Measurements from ENCODE around the gene ATP2C2.
"Not testable (repeated sequence)": the region's sequence is repeated elsewhere in the genome, so short reads cannot be mapped to it uniquely, and the experiment has no call there.

Gene ATP2C2

DNA sequence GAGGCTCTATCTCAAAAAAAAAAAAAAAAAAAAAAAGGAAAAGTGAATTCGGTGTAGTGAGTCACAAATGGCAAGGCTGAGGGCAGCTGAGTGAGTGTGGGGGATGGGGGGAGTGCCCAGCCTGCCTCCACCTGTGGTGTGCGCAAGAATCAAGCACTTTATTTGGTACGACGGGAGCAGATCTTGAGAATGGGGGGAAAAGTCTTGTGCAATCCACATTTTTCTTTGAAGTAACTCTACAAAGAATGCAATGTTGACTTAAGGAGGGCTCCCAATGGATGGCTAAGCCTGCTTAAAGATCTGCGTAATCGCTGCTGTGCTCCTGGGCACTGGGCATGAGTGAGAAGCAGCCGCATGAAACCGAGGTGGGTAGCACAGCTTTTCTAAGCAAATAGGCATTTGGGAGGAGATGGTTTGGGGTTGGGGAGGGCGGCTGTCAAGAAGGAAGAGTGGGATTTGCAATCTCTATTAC is 28.2 kb downstream of the ATP2C2 start:
- no peak for DNase-seq (ENCODE audit: low read depth in 2 of 2)

GRCh38 chr16:84397090-84397489 is 28.8 kb downstream of the ATP2C2 start:
- no peak for DNase-seq (ENCODE audit: low read depth in 2 of 2)

DNA sequence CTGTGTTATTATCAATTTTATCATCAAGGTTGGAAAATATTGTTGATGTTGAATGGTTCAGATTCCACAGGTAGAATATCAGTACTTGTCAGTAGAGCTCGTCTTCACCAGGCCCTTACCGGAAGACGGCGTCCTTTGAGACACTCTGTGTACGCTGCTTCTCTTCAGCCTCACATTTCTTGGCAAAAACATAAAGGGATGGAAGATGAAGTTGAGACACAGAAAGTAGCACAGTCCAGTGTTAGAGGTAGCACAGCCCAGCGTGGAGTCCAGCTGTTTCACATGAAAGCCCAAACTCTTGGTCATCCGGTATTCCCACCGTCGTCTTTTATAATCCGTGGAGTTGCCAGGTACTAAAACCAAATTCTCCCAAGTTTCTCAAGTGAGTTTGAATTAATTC is 30.4 kb downstream of the ATP2C2 start:
- no peak for DNase-seq (ENCODE audit: low read depth in 2 of 2)

DNA sequence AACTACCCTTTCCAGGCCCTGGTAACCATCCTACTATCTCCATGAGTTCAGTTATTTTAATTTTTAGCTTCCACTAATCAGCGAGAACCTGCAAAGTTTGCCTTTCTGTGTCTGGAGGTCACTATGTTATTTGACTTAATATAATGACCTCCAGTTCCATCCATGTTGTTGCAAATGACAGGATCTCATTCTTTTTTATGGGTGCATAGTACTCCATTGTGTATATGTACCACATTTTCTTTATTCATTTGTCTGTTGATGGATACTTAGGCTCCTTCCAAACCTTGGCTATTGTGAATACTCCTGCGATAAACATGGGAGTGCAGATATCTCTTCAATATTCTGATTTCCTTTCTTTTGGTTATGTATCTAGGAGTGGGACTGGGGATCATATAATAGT is 31.6 kb downstream of the ATP2C2 start:
- not testable (repeated sequence) for DNase-seq (ENCODE audit: low read depth in 2 of 2)

GRCh38 chr16:84403435-84403834 is 35.1 kb downstream of the ATP2C2 start:
- not testable (repeated sequence) for DNase-seq (ENCODE audit: low read depth in 2 of 2)

- no peak for DNase-seq (ENCODE audit: low read depth in 2 of 2)
Observed at GRCh38 chr16:84404324-84404723, 36.0 kb downstream of the ATP2C2 start.

DNA sequence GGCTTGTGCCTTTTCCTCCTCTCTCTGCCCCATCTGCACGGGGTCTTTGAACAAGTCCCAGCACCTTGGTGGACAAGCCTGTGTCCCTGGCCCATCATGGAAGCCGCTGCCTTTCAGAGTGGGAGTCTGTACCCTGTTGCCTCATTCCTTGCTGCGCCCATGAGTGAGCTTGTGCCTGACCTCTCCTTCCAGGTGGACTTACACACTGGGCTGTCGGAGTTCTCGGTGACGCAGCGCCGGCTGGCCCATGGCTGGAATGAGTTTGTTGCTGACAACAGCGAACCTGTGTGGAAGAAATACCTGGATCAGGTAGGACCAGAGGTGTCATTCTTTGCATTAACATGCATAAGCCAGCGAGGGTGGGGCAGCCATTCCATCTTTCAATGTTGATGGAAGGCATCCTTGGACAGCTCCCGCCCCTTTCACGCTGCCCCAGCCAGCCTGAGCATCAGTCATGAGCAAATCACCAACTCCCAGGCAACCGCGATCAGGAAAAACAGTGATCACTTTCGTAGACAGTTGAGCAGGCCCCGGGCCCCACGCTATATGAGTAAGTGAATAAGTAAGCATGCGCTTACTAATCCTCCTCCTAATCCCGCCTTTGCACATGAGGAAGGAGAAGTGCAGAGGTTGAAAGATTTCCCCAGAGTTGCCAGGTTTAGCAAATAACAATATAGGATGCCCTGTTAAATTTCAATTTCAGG is 36.8 kb downstream of the ATP2C2 start:
- DNase-seq (ENCODE audit: low read depth in 2 of 2) = no peak

- DNase-seq (ENCODE audit: low read depth in 2 of 2) = no peak
Observed at GRCh38 chr16:84406006-84406963, 37.9 kb downstream of the ATP2C2 start.

DNA sequence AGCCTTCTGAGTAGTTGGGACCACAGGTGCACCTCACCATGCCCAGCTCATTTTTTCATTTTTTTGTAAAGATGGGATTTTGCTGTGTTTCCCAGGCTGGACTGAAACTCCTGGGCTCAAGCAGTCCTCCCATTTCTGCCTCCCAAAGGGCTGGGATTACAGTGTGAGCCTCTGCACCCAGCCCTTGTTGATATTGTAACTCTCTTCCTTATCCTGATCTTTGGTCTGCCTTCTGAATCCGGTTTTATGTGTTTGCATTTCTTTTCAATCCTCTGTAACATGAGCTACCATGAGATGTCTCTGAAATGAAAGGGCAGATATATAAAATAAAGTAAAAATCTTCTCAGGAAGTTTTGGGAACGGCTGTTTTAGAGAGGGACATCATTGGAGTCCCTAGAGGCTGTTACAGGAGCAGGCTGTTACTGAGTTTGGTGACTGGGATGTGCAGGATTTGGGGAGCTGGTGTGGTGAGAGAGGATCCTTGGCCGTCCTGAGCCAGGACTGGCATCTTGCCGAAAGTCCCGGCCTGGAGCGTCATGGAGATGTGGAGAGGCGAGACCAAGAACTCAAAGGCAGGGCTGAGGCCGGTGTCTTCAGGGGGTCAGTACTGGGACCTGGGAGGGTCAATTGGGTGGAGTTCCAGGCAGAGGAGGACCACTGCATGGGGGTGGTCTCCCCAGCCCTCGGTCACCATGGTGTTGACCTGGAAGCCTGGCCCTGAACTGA is 39.4 kb downstream of the ATP2C2 start:
- DNase-seq (ENCODE audit: low read depth in 2 of 2) = no peak

DNA sequence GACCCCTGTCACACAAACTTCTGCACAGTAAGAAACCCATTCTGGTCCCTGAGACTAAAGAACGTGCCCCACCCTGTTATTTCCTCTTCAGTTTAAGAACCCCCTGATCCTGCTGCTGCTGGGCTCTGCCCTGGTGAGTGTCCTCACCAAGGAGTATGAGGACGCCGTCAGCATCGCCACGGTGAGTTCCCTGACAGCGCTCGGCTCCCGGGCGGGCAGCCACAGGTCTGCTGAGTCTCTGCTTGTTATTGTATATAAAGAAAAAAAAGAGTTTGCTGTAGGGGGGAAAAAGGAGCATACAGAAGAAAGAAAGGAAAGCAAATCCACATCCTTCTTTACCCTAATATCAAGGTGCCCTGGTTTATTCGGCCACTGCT is 40.0 kb downstream of the ATP2C2 start:
- DNase-seq (ENCODE audit: low read depth in 2 of 2) = no peak

DNA sequence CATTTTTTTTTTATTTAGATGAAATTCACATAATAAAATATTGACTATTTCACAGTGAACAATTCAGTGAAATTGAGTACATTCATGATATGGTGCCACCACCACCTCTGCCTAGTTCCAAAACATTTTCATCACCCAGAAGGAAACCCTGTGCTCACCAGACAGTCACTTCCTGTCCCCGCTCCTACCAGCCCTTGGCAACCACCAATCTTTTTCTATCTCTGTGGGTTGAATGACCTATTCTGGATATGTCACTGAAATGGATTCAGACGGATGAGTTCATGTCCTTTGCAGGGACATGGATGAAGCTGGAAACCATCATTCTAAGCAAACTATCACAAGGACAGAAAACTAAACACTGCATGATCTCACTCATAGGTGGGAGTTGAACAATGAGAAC is 40.5 kb downstream of the ATP2C2 start:
- DNase-seq (ENCODE audit: low read depth in 2 of 2) = no peak

DNA sequence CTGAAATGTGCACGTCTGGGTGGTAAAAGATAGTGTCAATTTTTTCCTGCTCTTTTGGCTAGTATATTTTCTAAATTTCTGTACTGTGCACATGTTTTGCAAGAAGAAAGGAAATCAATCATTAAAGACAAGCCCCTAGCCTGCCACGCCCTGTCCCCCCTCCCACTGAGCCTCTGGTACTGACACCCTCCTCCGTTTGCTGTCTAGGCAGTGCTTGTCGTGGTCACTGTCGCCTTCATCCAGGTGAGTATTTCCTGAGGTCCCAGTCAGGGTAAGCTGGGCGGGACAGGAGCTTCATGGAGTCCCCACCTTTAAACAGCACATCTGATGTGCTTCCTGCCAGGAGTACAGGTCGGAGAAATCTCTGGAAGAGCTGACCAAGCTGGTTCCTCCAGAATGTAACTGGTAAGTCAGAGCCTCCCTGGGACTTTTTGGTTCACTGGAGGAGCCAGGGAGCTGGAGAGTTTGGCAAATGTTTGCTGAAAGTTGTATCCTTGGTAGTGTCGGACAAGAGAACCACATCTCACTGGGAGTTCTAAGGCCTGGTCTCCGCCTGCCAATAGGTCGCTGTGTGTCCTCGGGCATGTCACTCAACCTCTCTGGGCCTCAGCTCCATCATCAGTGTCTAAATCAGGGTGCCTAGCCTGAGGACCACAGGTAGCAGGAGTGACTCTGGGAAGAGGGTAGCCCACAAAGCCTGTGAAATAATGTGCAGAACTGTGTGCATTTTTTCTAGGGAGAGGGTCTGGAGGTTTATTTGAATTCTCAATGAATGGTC is 42.2 kb downstream of the ATP2C2 start:
- no peak for DNase-seq (ENCODE audit: low read depth in 2 of 2)

DNA sequence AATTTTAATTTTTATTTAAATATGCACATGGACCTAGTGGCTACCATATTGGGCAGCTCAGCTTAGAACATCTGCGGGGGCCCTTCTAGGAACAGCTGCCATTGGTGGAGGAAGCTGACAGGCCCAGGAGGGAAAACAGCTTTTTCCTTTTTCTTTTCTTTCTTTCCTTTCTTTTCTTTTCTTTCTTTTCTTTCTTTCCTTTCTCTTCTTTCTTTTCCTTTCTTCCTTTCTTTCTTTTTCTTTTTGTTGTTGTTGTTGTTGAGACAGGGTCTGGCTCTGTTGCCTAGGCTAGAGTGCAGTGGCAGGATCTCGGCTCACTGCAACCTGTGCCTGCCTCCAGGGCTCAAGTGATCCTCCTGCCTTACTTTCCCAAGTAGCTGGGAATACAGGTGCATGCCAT is 43.4 kb downstream of the ATP2C2 start:
- DNase-seq (ENCODE audit: low read depth in 2 of 2) = no peak

- no peak for DNase-seq (ENCODE audit: low read depth in 2 of 2)
Observed at GRCh38 chr16:84412262-84412661, 43.9 kb downstream of the ATP2C2 start.

- DNase-seq (ENCODE audit: low read depth in 2 of 2) = no peak
Observed at GRCh38 chr16:84413244-84414004, 45.1 kb downstream of the ATP2C2 start.

DNA sequence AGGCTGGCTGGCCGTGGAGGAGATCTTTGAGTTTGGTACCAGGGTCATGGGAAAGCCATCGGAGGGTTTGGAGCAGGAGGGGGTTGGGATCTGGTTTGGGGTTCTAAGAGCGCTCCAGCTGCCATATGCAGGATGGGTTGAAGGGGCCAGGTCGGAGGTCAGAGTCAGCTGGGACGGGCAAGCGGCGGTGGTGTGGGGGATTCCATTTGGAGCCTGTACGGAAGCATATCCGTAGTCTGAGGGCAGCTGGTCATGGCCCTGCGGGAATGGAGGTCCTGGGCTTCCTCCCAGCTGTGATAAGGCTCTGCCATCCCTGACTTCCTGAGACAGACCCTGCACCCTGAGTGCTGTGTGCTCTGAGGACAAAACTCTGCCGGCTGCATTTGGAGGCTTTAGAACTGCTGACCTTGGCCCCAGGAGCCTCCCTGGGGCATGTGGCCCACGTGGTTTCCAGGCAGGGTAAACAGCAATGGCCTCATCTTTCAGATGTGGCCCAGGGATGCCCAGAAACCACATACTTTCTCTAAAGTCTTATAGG is 46.5 kb downstream of the ATP2C2 start:
- DNase-seq (ENCODE audit: low read depth in 2 of 2) = no peak

DNA sequence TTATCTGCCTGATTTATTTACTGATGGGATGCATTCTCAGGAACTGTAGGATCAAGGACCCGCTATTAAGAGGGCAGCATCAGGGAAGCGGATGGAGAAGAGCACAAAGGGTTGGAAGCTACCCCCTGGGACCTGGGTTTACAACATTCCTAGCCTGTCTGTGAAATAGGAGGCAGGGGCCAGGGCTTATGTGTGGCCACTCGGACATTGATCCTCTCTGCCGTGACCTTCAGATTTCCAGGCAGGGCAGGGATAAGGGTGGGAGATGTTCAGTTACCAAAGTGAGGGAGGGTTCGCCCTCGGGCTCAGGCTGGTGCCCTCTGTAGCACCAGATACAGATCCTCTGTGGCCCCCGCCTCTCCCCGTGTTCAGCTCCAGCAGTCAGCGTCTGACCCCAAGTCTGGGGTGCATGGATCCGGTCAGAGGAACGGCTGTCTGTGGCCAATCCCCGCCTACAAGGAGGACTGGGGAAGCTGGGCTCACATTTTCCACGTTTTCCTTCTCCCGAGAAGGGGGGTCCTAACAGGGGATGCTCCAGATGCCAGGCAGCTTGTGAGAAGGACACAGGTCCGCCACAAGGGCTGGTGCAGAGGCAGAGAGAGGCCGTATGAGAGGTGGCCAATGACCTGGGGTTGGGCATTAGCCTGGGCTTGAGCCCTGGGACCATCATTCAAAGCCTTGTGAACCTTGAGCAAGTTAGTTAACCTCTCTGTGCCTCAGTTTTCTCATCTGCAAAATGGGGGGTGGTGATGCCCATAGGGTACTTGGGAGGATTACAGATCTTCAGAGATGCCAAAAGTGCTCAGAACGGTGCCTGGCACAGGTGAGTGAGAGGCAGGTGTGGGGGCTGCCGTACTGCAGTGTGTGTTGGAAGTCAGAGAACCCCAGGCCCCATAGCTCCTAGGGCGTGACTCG is 48.3 kb downstream of the ATP2C2 start:
- DNase-seq (ENCODE audit: low read depth in 2 of 2) = no peak

- DNase-seq (ENCODE audit: low read depth in 2 of 2) = no peak
Observed at GRCh38 chr16:84418056-84418849, 49.9 kb downstream of the ATP2C2 start.

DNA sequence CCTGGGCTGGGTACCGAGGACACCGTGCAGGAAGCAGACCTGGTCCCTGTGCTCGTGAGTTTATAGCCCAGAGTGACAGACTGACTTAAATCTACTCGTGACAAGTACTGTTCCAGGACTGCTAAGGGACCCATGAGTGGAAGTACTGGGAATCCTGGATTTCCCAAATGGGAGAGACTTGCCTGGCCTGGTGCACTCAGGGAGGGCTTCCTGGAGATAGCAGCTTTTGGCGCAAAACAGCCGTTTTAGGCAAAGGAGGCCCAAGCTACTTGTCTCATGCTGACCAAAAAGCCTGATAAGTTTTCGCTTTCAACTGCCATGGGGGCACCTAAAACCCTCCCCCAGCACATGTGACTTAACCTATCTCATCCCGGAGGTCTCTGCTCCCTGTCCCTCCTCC is 51.4 kb downstream of the ATP2C2 start:
- no peak for DNase-seq (ENCODE audit: low read depth in 2 of 2)

All from fibroblast of skin of left quadriceps (primary cell).